Bronchial epithelial cell (primary cell): ENCODE measurements around the gene PDLIM4. TPM values are rescaled to one million over a fixed set of nuclear protein-coding genes. Genes with fewer than 3 reads are reported as not detected.

Source experiments
- DNase-seq: peaks from one replicate; pipeline ENCODE4 v3.0.0-alpha.2; 2010; ENCODE audit warnings: low read depth
- FAIRE-seq: peaks from 2 replicates; lab custom pipeline; 2011; peaks lifted over from hg19 to GRCh38; lab: Jason Lieb, UNC
- H3K27me3 ChIP-seq: 2 replicates; pipeline ENCODE4 v1.5.1; 2011; ENCODE audit warnings: low read length; ENCODE audit not compliant: control insufficient read depth, insufficient read depth
- H3K36me3 ChIP-seq: 2 replicates; pipeline ENCODE4 v1.5.1; 2011; ENCODE audit warnings: low read length; ENCODE audit not compliant: control insufficient read depth, insufficient read depth
- H3K4me3 ChIP-seq: 2 replicates; pipeline ENCODE4 v1.5.1; 2011; ENCODE audit warnings: mild to moderate bottlenecking, low read depth, low read length, control low read depth
- total RNA-seq: library from RNA; depleted of rRNA; stranded (reverse); fragments of >200 nt; gene quantifications from 2 replicates; pipeline ENCODE4 v1.2.1, GENCODE V29; 2014
- TF ChIP-seq, protein P1 (sequence below): IDR thresholded peaks from 2 replicates; pipeline ENCODE4 v1.5.1; 2011; ENCODE audit warnings: mild to moderate bottlenecking, moderate library complexity, low read length, control low read depth, inconsistent platforms; ENCODE audit not compliant: insufficient read depth, severe bottlenecking

Gene PDLIM4
- total RNA-seq, 1 donor from 2014 or later = 12.9 TPM

DNA sequence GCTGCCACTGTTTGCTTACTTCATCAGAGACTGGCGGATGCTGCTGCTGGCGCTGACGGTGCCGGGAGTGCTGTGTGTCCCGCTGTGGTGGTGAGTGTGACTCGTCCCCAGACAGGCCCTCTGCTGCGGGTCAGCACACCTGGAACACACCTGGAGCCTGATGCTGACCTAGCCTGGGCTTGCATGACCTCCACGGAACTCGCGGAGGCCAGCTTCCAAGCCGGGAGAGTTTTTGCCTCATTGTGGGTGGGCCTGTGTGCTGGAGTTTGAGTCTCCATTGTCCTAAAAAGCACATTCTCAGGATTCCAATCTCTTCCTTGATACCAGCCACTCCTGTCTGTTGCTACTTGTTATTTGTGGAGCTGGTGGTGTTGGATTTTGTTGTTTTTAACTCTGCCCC is 64.8 kb downstream of the PDLIM4 start:
- no peak overlapping the region for H3K4me3 ChIP-seq
- H3K27me3 ChIP-seq = no peaks in the 10 kb centered on the region
- TF ChIP-seq, protein P1, sequence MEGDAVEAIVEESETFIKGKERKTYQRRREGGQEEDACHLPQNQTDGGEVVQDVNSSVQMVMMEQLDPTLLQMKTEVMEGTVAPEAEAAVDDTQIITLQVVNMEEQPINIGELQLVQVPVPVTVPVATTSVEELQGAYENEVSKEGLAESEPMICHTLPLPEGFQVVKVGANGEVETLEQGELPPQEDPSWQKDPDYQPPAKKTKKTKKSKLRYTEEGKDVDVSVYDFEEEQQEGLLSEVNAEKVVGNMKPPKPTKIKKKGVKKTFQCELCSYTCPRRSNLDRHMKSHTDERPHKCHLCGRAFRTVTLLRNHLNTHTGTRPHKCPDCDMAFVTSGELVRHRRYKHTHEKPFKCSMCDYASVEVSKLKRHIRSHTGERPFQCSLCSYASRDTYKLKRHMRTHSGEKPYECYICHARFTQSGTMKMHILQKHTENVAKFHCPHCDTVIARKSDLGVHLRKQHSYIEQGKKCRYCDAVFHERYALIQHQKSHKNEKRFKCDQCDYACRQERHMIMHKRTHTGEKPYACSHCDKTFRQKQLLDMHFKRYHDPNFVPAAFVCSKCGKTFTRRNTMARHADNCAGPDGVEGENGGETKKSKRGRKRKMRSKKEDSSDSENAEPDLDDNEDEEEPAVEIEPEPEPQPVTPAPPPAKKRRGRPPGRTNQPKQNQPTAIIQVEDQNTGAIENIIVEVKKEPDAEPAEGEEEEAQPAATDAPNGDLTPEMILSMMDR = no peak
- DNase-seq (no peak), FAIRE-seq (no peak)
- peaks cover 12% of the 10 kb centered on the region for H3K36me3 ChIP-seq

Other genes with a start within 250 kb of the PDLIM4 start
- gene ACSL6, start 246.0 kb upstream of the PDLIM4 start, total RNA-seq = 0.13 and 0.26 TPM in 2 replicates
- not detected in 2 replicates for gene IL3, start 197.0 kb upstream of the PDLIM4 start, total RNA-seq
- gene CSF2, start 183.9 kb upstream of the PDLIM4 start, total RNA-seq = not detected in 2 replicates
- gene P4HA2, start 29.8 kb upstream of the PDLIM4 start, total RNA-seq = 174 and 190 TPM in 2 replicates
- 0.13 and 0.26 TPM in 2 replicates for gene SLC22A4, start 36.7 kb downstream of the PDLIM4 start, total RNA-seq
- gene SLC22A5, start 112.0 kb downstream of the PDLIM4 start, total RNA-seq = 7.1 and 9.6 TPM in 2 replicates
- gene IRF1, start 233.1 kb downstream of the PDLIM4 start, total RNA-seq = 2.9 and 7.4 TPM in 2 replicates